K562 treated with DMSO at 1 percent for 12 hours (cell line): Measurements from ENCODE around the gene CDC16. TPM values are rescaled to one million over a fixed set of nuclear protein-coding genes. Genes with fewer than 3 reads are reported as not detected.

Source experiments
- total RNA-seq: library from RNA; unstranded; fragments of 300-600 nt; gene quantifications from 2 replicates; pipeline ENCODE4 v1.2.3, GENCODE V29; 2022; ENCODE audit not compliant: insufficient read depth

CDC16 gene
- total RNA-seq: 35.6 and 59.4 TPM in 2 replicates

DNA sequence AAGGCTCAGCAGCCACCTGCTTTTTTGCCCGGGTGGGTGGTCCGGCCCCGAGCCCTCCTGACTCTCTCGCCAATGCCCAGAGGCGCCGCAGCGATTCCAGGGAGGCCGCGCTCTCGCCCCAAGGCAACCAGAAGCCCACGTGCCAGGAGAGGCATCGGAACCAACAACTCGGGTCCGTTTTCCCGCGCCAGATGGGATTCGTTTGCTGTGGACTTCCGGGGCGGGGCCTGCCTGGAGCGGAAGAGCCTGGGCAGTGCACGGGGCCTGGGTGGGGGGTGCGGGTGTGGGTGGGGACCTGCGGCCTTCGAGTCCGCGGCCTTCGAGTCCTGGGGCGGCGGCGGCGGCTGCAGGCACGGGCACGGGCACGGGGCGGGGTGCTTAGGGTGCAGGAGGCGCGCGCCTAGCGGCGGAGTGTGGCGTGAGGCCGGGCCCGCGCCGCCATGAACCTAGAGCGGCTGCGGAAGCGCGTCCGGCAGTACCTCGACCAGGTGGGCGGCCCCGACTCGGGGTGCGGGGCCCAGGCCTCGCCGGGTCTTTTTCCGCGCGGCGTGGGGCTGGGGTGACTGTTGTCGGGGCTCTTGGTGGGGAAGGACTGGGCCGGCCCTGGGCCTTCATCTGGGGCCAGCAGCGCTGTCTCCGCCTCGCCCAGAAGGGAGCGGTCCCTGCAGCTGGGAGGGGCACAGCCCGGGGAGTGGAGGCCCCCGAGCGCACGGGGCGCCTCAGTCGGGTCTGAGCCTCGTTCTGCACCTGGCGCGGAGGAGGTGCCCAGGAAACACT, at the start of gene CDC16:
Gene CDC16, plus strand, starts transcription at position 253 of the 777 bp plus-strand sequence. Its CDS starts 188 bp downstream, at position 441.

GRCh38 chr13:114281351-114282040, 46.8 kb downstream of the CDC16 start, which contains the start of gene UPF3A:
UPF3A (plus strand) TSS chr13:114281601; CDS start chr13:114281640, 39 bp downstream.

DNA sequence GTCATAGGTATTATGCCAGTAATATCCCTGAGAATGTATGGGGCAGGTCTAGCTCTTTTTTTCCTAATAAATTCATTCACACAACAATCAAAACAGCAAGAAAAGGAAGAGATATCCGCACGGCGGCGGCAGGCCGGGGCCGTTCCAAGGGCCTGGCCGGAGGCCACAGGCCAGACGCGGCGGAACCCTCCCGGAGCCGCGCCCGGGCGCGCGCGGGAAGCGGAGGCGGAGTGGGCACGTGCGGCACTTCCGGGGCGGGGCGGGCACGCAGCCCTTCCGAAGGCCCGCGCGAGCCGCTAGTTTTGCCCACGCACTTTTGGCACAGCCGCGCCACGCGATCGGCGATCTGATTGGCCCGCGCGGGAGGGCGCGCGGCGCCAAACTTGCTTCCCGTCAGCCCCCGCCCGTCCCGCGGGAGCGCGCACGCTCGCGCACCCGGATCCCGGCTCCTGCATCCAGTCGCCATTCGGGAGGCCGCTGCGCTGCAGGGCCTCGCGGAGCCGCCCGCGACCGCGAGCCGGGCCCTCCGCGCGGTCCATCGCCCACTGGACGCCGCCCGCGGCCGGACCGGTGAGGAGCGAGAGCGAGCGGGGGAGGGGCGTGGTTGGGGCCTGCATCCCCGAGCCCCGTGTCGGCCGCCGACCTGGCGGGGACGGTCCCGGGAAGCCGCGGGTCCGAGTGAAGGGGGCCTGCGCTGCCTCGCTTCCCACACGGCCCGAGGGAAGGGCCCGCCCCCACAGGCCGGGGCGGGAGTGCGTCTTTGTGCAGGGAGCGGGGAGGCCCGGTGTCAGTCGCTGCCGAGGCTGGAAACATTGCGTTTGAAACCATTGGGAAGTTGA, 79.6 kb downstream of the CDC16 start, which contains the start of gene CHAMP1:
Gene CHAMP1, plus strand, starts transcription at position 430 of the 839 bp plus-strand sequence. CDS start 9,340 bp downstream, outside the sequence.

Other genes starting within 250 kb of the CDC16 start
- gene RASA3, start 102.3 kb upstream of the CDC16 start, total RNA-seq: 8.5 and 20.8 TPM in 2 replicates
- gene CFAP97D2, start 55.6 kb upstream of the CDC16 start, total RNA-seq: not detected in 2 replicates
- 56.7 and 57.6 TPM in 2 replicates for gene UPF3A, start 46.7 kb downstream of the CDC16 start, total RNA-seq
- gene CHAMP1, start 79.6 kb downstream of the CDC16 start, total RNA-seq: 9.7 and 26.4 TPM in 2 replicates